Measurements from ENCODE around the gene VPS29. TPM values are rescaled to one million over a fixed set of nuclear protein-coding genes. Genes with fewer than 3 reads are reported as not detected.

Gene VPS29
- total and polyA plus RNA-seq, 2 donors: 114 to 158 TPM

DNA sequence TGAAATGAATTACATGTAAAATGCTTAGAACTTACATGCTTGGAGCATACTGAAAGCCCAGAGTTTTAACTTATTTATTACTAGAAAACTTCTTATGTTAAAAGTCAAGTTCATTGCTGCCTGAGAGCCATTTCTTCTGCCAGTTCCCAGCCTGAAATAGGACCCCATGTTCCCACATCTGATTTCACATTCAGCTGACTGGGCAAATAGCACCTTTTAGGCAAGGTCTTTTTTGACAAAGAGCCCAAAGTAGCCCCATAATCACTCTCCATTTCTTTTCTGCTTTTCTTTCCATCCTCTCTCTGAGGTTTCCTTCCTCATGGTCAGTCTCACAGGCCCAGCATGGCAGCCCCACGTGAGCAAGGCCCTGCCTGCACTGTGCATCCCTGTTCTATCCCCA, 50.6 kb downstream of the VPS29 start:
- 69% methylated on average over 1 of the region's 1 CpG for WGBS
- Histone ChIP-seq H3K27ac (ENCODE audit: low read depth) (no peak overlapping the region), H3K36me3 (ENCODE audit: insufficient read depth) (no peaks in the 10 kb centered on the region), H3K4me3 (ENCODE audit: low read depth, low read length) (no peak overlapping the region), H3K4me1 (ENCODE audit: insufficient read depth) (no peaks in the 10 kb centered on the region)
- DNase-seq (ENCODE audit: extremely low spot score): no peak

DNA sequence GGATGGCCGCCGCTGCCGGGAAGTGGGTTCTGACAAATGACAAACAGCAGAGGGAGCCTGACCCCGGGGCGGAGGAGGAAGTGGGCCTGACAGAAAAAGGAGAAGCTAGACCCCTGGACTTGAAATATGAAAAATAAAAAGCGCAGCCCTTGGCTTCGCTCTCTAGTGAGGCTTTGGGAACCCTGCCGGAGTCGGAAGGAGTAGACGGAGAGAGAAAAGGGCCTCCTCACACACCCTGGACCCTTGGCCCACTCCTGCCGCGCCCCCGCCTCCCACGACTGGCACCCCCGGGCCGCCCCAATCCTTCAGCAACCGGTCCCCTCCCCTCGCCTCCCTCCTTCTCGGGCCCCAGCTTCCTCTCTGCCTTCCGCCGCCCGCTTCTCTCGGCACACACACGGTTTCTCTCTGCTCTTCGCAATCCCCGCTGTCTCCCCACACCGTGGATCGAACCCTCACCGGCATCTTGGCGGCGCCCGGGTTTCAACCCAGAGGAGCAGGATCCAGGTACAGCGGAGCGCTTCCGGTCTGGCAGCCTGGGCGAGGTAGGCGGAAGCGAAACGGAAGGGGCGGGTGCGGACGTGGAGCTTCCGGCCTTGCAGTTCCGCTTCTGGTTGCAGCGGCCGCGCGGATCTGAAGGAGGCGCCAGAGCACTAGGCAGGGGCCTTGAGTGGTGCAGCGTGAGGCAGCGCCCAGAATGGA, 52.0 kb downstream of the VPS29 start, which contains the start of gene ARPC3:
ARPC3 (minus strand) TSS at position 539 of the 699 bp plus-strand sequence; CDS start at position 462, 77 bp downstream.
- DNase-seq (ENCODE audit: extremely low spot score): peak; percentile 91
- H3K36me3 ChIP-seq (ENCODE audit: insufficient read depth): no peaks in the 10 kb centered on the region
- no peaks in the 10 kb centered on the region for H3K4me1 ChIP-seq (ENCODE audit: insufficient read depth)
- WGBS: under 1% methylated on average over 51 of the region's 51 CpGs
- H3K4me3 ChIP-seq (ENCODE audit: low read depth, low read length): peak within 1 kb of the TSS; percentile 97
- H3K27ac ChIP-seq (ENCODE audit: low read depth): peak within 1 kb of the TSS; percentile 91

DNA sequence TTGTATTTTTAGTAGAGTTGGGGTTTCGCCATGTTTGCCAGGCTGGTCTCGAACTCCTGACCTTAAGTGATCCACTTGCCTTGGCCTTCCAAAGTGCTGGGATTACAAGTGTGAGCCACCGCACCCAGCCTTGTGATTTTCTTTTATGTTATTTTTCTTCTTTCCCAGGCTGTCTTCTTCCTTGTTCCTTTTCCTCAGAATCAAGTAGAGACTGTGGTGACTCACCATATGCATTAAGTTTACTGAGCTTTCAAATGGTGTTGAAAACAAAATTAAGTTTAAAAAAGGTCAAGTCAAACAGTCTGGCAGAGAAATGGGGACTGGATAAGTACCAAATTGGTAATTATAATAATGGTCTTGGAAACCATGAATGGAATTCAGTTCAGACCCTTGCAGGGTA, 57.5 kb downstream of the VPS29 start:
- Histone ChIP-seq H3K27ac (ENCODE audit: low read depth) (no peak overlapping the region), H3K4me1 (ENCODE audit: insufficient read depth) (no peaks in the 10 kb centered on the region), H3K4me3 (ENCODE audit: low read depth, low read length) (no peak overlapping the region), H3K36me3 (ENCODE audit: insufficient read depth) (peaks cover 4% of the 10 kb centered on the region)
- WGBS: 96% methylated on average over 3 of the region's 3 CpGs
- DNase-seq (ENCODE audit: extremely low spot score): no peak

Small RNA genes within 50 kb of the gene (small RNA-seq; reads per million reads assigned to genes)
- not detected for gene RF00278

Other genes starting within 250 kb of the VPS29 start
- 138 TPM for gene ATP2A2, start 220.9 kb downstream of the VPS29 start, total RNA-seq
- 173 TPM for gene ATP2A2, start 220.9 kb downstream of the VPS29 start, polyA plus RNA-seq
- gene ANAPC7, start 98.4 kb downstream of the VPS29 start, total RNA-seq: 56.6 TPM
- 39.4 TPM for gene ANAPC7, start 98.4 kb downstream of the VPS29 start, polyA plus RNA-seq
- 151 TPM for gene ARPC3, start 51.8 kb downstream of the VPS29 start, total RNA-seq
- gene ARPC3, start 51.8 kb downstream of the VPS29 start, polyA plus RNA-seq: 220 TPM
- gene GPN3, start 33.9 kb downstream of the VPS29 start, total RNA-seq: 17.2 TPM
- gene GPN3, start 33.9 kb downstream of the VPS29 start, polyA plus RNA-seq: 41.2 TPM
- 17.0 TPM for gene FAM216A, start 33.3 kb downstream of the VPS29 start, total RNA-seq
- gene FAM216A, start 33.3 kb downstream of the VPS29 start, polyA plus RNA-seq: 10.7 TPM
- gene RAD9B, start 220 bp upstream of the VPS29 start, total RNA-seq: 2.1 TPM
- 0.51 TPM for gene RAD9B, start 220 bp upstream of the VPS29 start, polyA plus RNA-seq
- gene PPTC7, start 81.2 kb upstream of the VPS29 start, total RNA-seq: 15.0 TPM
- gene PPTC7, start 81.2 kb upstream of the VPS29 start, polyA plus RNA-seq: 20.8 TPM
- gene TCTN1, start 112.0 kb upstream of the VPS29 start, total RNA-seq: 82.5 TPM
- 22.5 TPM for gene TCTN1, start 112.0 kb upstream of the VPS29 start, polyA plus RNA-seq
- 9.9 TPM for gene HVCN1, start 187.0 kb upstream of the VPS29 start, total RNA-seq
- 9.7 TPM for gene HVCN1, start 187.0 kb upstream of the VPS29 start, polyA plus RNA-seq
- gene PPP1CC, start 240.8 kb upstream of the VPS29 start, total RNA-seq: 203 TPM
- 110 TPM for gene PPP1CC, start 240.8 kb upstream of the VPS29 start, polyA plus RNA-seq